ENCODE results near the gene HOXC4. TPM values are rescaled to one million over a fixed set of nuclear protein-coding genes. Genes with fewer than 3 reads are reported as not detected.

Gene HOXC4
- total RNA-seq, 1 donor from 2014 or later = not detected

- H3K36me3 Mint-ChIP-seq (ENCODE audit: low read depth, unreplicated experiment) = peaks cover 2% of the 10 kb centered on the region
- no peak for TF ChIP-seq CTCF (IDR thresholded peaks at IDR 0.05; ENCODE audit: insufficient read depth, low read depth, low read length)
- TF ChIP-seq EZH2 (IDR thresholded peaks at IDR 0.05; ENCODE audit: insufficient read depth, low read length) = no peak
- Histone ChIP-seq H2AFZ (ENCODE audit: low read depth, low read length) (no peak overlapping the region), H3K4me3 (ENCODE audit: insufficient read depth, low read depth, low read length) (no peak overlapping the region), H3K9ac (ENCODE audit: low read length) (no peak overlapping the region), H3K27ac (ENCODE audit: low read depth, low read length) (no peak overlapping the region), H4K20me1 (ENCODE audit: insufficient read depth, low read length) (no peaks in the 10 kb centered on the region), H3K27me3 (ENCODE audit: insufficient read depth, low read length) (peaks cover 72% of the 10 kb centered on the region), H3K9me3 (ENCODE audit: insufficient read depth, low read depth, low read length) (peaks cover 3% of the 10 kb centered on the region), H3K4me1 (ENCODE audit: insufficient read depth, low read length) (no peaks in the 10 kb centered on the region), H3K4me2 (ENCODE audit: low read length) (no peak overlapping the region), H3K79me2 (ENCODE audit: insufficient read depth, low read length) (no peaks in the 10 kb centered on the region), H3K36me3 (ENCODE audit: insufficient read depth, low read length) (no peaks in the 10 kb centered on the region)
- DNase-seq (ENCODE audit: low read depth) = no peak
- H3K27me3 Mint-ChIP-seq (ENCODE audit: low read depth, unreplicated experiment) = peaks cover 90% of the 10 kb centered on the region
- no peak for FAIRE-seq
- H3K4me3 Mint-ChIP-seq (ENCODE audit: unreplicated experiment) = no peak overlapping the region
- no peak overlapping the region for H3K27ac Mint-ChIP-seq (ENCODE audit: unreplicated experiment)
- no peaks in the 10 kb centered on the region for H3K4me1 Mint-ChIP-seq (ENCODE audit: low read depth, unreplicated experiment)
- peaks cover 24% of the 10 kb centered on the region for H3K9me3 Mint-ChIP-seq (ENCODE audit: unreplicated experiment)
Measured at GRCh38 chr12:54038284-54038870, 15.3 kb upstream of the HOXC4 start.

DNA sequence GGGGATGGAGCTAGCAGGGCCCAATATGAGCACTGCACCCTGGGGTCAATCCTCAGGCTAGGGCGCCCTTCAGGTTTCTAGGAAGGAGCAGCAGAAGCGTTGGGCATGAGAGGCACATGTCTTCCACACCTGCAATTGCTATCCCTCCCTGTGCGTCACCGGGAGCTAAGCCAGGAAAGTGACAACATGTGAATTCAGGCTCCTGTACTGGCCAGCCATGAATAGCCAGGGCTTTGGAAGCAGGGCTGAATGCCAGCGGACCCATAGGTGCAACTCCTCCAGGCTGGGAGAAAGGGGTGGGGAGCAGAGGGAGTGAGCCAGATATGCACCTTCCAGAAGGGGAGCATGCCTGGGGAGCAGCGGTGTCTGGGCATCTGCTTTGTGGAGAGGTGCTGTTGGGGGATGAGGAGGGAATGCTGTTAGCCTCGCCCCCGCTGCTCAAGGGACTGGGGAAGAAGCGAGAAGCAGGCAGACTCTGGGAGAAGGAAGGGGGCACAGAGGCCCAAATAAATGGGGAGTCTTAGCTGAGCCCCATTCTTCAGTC lies 14.7 kb upstream of the HOXC4 start:
- no peaks in the 10 kb centered on the region for H4K20me1 ChIP-seq (ENCODE audit: insufficient read depth, low read length)
- H3K4me1 ChIP-seq (ENCODE audit: insufficient read depth, low read length) = no peaks in the 10 kb centered on the region
- Mint-ChIP-seq H3K4me1 (ENCODE audit: low read depth, unreplicated experiment) (no peaks in the 10 kb centered on the region), H3K36me3 (ENCODE audit: low read depth, unreplicated experiment) (peaks cover 2% of the 10 kb centered on the region), H3K27ac (ENCODE audit: unreplicated experiment) (no peak overlapping the region), H3K27me3 (ENCODE audit: low read depth, unreplicated experiment) (peaks cover 93% of the 10 kb centered on the region), H3K4me3 (ENCODE audit: unreplicated experiment) (no peak overlapping the region), H3K9me3 (ENCODE audit: unreplicated experiment) (peaks cover 24% of the 10 kb centered on the region)
- H3K4me3 ChIP-seq (ENCODE audit: insufficient read depth, low read depth, low read length) = no peak overlapping the region
- TF ChIP-seq EZH2 (IDR thresholded peaks at IDR 0.05; ENCODE audit: insufficient read depth, low read length) (no peak), CTCF (IDR thresholded peaks at IDR 0.05; ENCODE audit: insufficient read depth, low read depth, low read length) (no peak)
- no peak overlapping the region for H2AFZ ChIP-seq (ENCODE audit: low read depth, low read length)
- no peaks in the 10 kb centered on the region for H3K79me2 ChIP-seq (ENCODE audit: insufficient read depth, low read length)
- H3K36me3 ChIP-seq (ENCODE audit: insufficient read depth, low read length) = no peaks in the 10 kb centered on the region
- peaks cover 3% of the 10 kb centered on the region for H3K9me3 ChIP-seq (ENCODE audit: insufficient read depth, low read depth, low read length)
- no peak overlapping the region for H3K4me2 ChIP-seq (ENCODE audit: low read length)
- DNase-seq (ENCODE audit: low read depth) (no peak), FAIRE-seq (no peak)
- no peak overlapping the region for H3K27ac ChIP-seq (ENCODE audit: low read depth, low read length)
- H3K9ac ChIP-seq (ENCODE audit: low read length) = no peak overlapping the region
- peaks cover 74% of the 10 kb centered on the region for H3K27me3 ChIP-seq (ENCODE audit: insufficient read depth, low read length)
